ENCODE results near the gene SUSD3. TPM values are rescaled to one million over a fixed set of nuclear protein-coding genes. Genes with fewer than 3 reads are reported as not detected.

The SUSD3 gene
- total and polyA plus RNA-seq, 2 donors (not counting 3 experiments of a cell fraction or from before 2014, with no cell fraction given): not detected

DNA sequence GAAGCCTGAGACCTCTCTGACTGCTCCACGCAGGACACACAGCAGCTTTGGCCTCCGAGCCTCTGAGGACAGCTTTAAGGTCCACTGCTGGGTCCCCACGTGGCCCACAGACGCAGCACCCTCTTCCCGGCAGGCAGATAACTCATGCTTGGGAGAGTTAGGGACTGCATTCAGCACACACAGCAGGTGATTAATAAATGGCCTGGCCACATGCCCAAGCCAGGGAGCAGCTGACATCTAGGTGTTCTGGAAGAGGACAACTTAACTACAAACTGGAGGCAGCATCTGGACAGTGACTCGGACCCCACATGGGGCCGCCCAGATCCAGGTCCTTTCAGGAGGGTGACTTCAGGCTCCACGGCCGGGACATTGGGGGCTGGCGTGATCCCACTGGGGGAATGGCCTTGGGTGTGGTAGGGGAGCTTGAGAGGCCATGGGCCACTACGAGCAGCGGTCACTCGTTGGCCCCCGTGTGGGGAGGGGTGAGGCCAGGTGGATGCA lies 64.3 kb downstream of the SUSD3 start:
- H3K27me3 ChIP-seq (ENCODE audit: control insufficient read depth in 2 of 2, insufficient read depth in 2 of 2, low read length in 2 of 2): no peaks in the 10 kb centered on the region
- no TSS peak for BruUV-seq (replicated peaks)
- no peaks in the 10 kb centered on the region for H3K79me2 ChIP-seq (ENCODE audit: control insufficient read depth, insufficient read depth, low read length)
- no peak overlapping the region for H3K9ac ChIP-seq (replicated peaks; ENCODE audit: extremely low read depth, insufficient read depth, low read length)
- H3K4me1 ChIP-seq (ENCODE audit: control insufficient read depth, extremely low read depth, insufficient read depth, low read length): peaks cover 22% of the 10 kb centered on the region
- H3K9me1 ChIP-seq (replicated peaks; ENCODE audit: control insufficient read depth, extremely low read depth, insufficient read depth, low read length): no peaks in the 10 kb centered on the region
- CTCF ChIA-PET: interaction anchor here (1.0 to 1.2 kb wide), 2 partner anchors 11 to 14 kb away, joined by 3 to 4 read pairs; partner anchors contain the start of gene NINJ1
- no peak overlapping the region for H3K4me3 ChIP-seq (replicated peaks in 1 of 3; ENCODE audit: insufficient read depth in 1 of 3, low read depth in 1 of 3, low read length in 3 of 3)
- peaks cover 0 to 15% of the 10 kb centered on the region in 2 experiments for H3K36me3 ChIP-seq (ENCODE audit: control insufficient read depth in 2 of 2, extremely low read depth in 1 of 2, insufficient read depth in 2 of 2, low read length in 2 of 2)
- DNase-seq (ENCODE audit: low read depth, low spot score) (no peak), FAIRE-seq (no peak)
- POLR2A ChIA-PET: no interaction called here
- dilution Hi-C loops (cut with MboI; ENCODE audit: extremely low pct_ligation_motif_present, low sequenced_read_pairs) (no loop called here), intact Hi-C loops (cut with micrococcal nuclease) (no loop called here)
- TF ChIP-seq POLR2A (IDR thresholded peaks at IDR 0.05; ENCODE audit: low read depth, low read length) (no peak), JUN (IDR thresholded peaks at IDR 0.05; ENCODE audit: borderline replicate concordance, insufficient read depth, insufficient read length, low read depth) (no peak), EZH2 (IDR thresholded peaks at IDR 0.05; ENCODE audit: borderline replicate concordance, low read depth, low read length, severe bottlenecking) (no peak), POLR2AphosphoS5 (IDR thresholded peaks at IDR 0.05; ENCODE audit: insufficient read depth, low read depth, low read length) (no peak), GATA2 (IDR thresholded peaks at IDR 0.05; ENCODE audit: insufficient read depth, insufficient read length, low read depth, low read length) (no peak), FOS (IDR thresholded peaks at IDR 0.05; ENCODE audit: borderline replicate concordance, insufficient read depth, low read length) (no peak), MYC (IDR thresholded peaks at IDR 0.05; ENCODE audit: low read depth, low read length) (no peak)
- TF ChIP-seq, protein P1, sequence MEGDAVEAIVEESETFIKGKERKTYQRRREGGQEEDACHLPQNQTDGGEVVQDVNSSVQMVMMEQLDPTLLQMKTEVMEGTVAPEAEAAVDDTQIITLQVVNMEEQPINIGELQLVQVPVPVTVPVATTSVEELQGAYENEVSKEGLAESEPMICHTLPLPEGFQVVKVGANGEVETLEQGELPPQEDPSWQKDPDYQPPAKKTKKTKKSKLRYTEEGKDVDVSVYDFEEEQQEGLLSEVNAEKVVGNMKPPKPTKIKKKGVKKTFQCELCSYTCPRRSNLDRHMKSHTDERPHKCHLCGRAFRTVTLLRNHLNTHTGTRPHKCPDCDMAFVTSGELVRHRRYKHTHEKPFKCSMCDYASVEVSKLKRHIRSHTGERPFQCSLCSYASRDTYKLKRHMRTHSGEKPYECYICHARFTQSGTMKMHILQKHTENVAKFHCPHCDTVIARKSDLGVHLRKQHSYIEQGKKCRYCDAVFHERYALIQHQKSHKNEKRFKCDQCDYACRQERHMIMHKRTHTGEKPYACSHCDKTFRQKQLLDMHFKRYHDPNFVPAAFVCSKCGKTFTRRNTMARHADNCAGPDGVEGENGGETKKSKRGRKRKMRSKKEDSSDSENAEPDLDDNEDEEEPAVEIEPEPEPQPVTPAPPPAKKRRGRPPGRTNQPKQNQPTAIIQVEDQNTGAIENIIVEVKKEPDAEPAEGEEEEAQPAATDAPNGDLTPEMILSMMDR (IDR thresholded peaks at IDR 0.05; ENCODE audit: extremely low read depth in 1 of 2, insufficient read depth in 1 of 2, low read depth in 1 of 2, low read length in 2 of 2): no peak
- TF ChIP-seq, protein P2, sequence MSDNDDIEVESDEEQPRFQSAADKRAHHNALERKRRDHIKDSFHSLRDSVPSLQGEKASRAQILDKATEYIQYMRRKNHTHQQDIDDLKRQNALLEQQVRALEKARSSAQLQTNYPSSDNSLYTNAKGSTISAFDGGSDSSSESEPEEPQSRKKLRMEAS (IDR thresholded peaks at IDR 0.05; ENCODE audit: insufficient read depth, insufficient read length): no peak
- no peaks in the 10 kb centered on the region for H4K20me1 ChIP-seq (replicated peaks; ENCODE audit: control insufficient read depth, extremely low read depth, insufficient read depth, low read length)
- H3K27ac ChIP-seq (ENCODE audit: insufficient read depth, low read depth, low read length): no peak overlapping the region
- H3K4me2 ChIP-seq (ENCODE audit: insufficient read depth, low read length): no peak overlapping the region
- no peaks in the 10 kb centered on the region for H3K9me3 ChIP-seq (replicated peaks; ENCODE audit: control insufficient read depth, insufficient read depth, low read length)
- H2AFZ ChIP-seq (ENCODE audit: low read depth, low read length): no peak overlapping the region

Measured in endothelial cell of umbilical vein (primary cell).